H9 (cell line): Measurements from ENCODE around the gene RESP18. TPM values are rescaled to one million over a fixed set of nuclear protein-coding genes. Genes with fewer than 3 reads are reported as not detected.

Experiments
- DNase-seq: peaks from one replicate; pipeline ENCODE4 v3.0.0-alpha.2; 2017
- H2AFZ ChIP-seq: one replicate; pipeline ENCODE4 v1.6.1; 2013; ENCODE audit warnings: mild to moderate bottlenecking, low read length, control low read depth, moderate library complexity
- H2AK5ac ChIP-seq: 2 replicates; pipeline ENCODE4 v1.6.1; 2013; ENCODE audit warnings: low read length, control low read depth, mixed read lengths; ENCODE audit not compliant: insufficient read length
- H2BK120ac ChIP-seq: one replicate; pipeline ENCODE4 v1.6.1; 2013; ENCODE audit warnings: low read depth, mild to moderate bottlenecking, low read length, control low read depth, inconsistent platforms; ENCODE audit not compliant: poor library complexity, severe bottlenecking
- H2BK12ac ChIP-seq: 2 replicates; pipeline ENCODE4 v1.6.1; 2013; ENCODE audit warnings: low read length, control low read depth, mixed read lengths, low read depth; ENCODE audit not compliant: insufficient read length
- H2BK15ac ChIP-seq: 2 replicates; pipeline ENCODE4 v1.6.1; 2013; ENCODE audit warnings: low read depth, low read length, control low read depth
- H2BK20ac ChIP-seq: one replicate; pipeline ENCODE4 v1.6.1; 2013; ENCODE audit warnings: low read depth, mild to moderate bottlenecking, low read length, control low read depth, inconsistent platforms; ENCODE audit not compliant: poor library complexity, severe bottlenecking
- H2BK5ac ChIP-seq: 2 replicates; pipeline ENCODE4 v1.6.1; 2013; ENCODE audit warnings: low read length, control low read depth, mixed read lengths; ENCODE audit not compliant: insufficient read length
- H3K14ac ChIP-seq: 2 replicates; pipeline ENCODE4 v1.6.1; 2013; ENCODE audit warnings: low read length, control low read depth; ENCODE audit not compliant: insufficient read depth
- H3K18ac ChIP-seq: 2 replicates; pipeline ENCODE4 v1.6.1; 2013; ENCODE audit warnings: low read depth, mild to moderate bottlenecking, mixed read lengths, low read length, control low read depth; ENCODE audit not compliant: insufficient read length
- H3K23ac ChIP-seq: 2 replicates; pipeline ENCODE4 v1.6.1; 2013; ENCODE audit warnings: low read length, control low read depth, mixed read lengths, low read depth; ENCODE audit not compliant: insufficient read length
- H3K23me2 ChIP-seq: 2 replicates; pipeline ENCODE4 v1.6.1; 2013; ENCODE audit warnings: low read depth, mild to moderate bottlenecking, mixed read lengths, low read length, control low read depth; ENCODE audit not compliant: insufficient read length, poor library complexity, severe bottlenecking
- H3K27ac ChIP-seq: 2 replicates; pipeline ENCODE4 v1.5.1; 2013; ENCODE audit warnings: low read length, control low read depth, mixed read lengths, low read depth; ENCODE audit not compliant: insufficient read length
- H3K27me3 ChIP-seq: 2 replicates; pipeline ENCODE4 v1.6.1; 2013; ENCODE audit warnings: low read length, control low read depth, inconsistent platforms; ENCODE audit not compliant: insufficient read depth
- H3K4ac ChIP-seq: 2 replicates; pipeline ENCODE4 v1.6.1; 2013; ENCODE audit warnings: low read depth, mild to moderate bottlenecking, control low read depth, inconsistent platforms, low read length, moderate library complexity
- H3K4me1 ChIP-seq: 2 replicates; pipeline ENCODE4 v1.6.1; 2013; ENCODE audit warnings: low read length, control low read depth, inconsistent platforms; ENCODE audit not compliant: insufficient read depth
- H3K4me2 ChIP-seq: 2 replicates; pipeline ENCODE4 v1.6.1; 2013; ENCODE audit warnings: low read length, control low read depth, mixed read lengths; ENCODE audit not compliant: insufficient read length, insufficient read depth
- H3K56ac ChIP-seq: 2 replicates; pipeline ENCODE4 v1.6.1; 2013; ENCODE audit warnings: low read depth, mild to moderate bottlenecking, mixed read lengths, low read length, control low read depth; ENCODE audit not compliant: insufficient read length
- H3K79me1 ChIP-seq: 2 replicates; pipeline ENCODE4 v1.6.1; 2013; ENCODE audit warnings: low read depth, mild to moderate bottlenecking, moderate library complexity, low read length, control low read depth, inconsistent platforms; ENCODE audit not compliant: insufficient read depth, poor library complexity, severe bottlenecking
- H3K79me2 ChIP-seq: 2 replicates; pipeline ENCODE4 v1.6.1; 2013; ENCODE audit warnings: low read length, control low read depth, inconsistent platforms; ENCODE audit not compliant: insufficient read depth
- H3K9ac ChIP-seq: 2 replicates; pipeline ENCODE4 v1.6.1; 2013; ENCODE audit warnings: low read length, control low read depth, mixed read lengths; ENCODE audit not compliant: insufficient read length; ENCODE audit errors: extremely low read depth
- H3K9me3 ChIP-seq: one replicate; pipeline ENCODE4 v1.6.1; 2013; ENCODE audit warnings: low read depth, low read length, inconsistent platforms; ENCODE audit not compliant: control insufficient read depth
- H3T11ph ChIP-seq: one replicate; pipeline ENCODE4 v1.6.1; 2013; ENCODE audit warnings: mild to moderate bottlenecking, low read length, control low read depth, inconsistent platforms
- H4K20me1 ChIP-seq: one replicate; pipeline ENCODE4 v1.6.1; 2013; ENCODE audit not compliant: control insufficient read depth, insufficient read length, insufficient read depth
- H4K5ac ChIP-seq: 2 replicates; pipeline ENCODE4 v1.6.1; 2013; ENCODE audit warnings: low read depth, mild to moderate bottlenecking, mixed read lengths, low read length, control low read depth; ENCODE audit not compliant: insufficient read length
- H4K8ac ChIP-seq: replicated peaks from 2 replicates; pipeline ENCODE4 v1.6.1; 2013; ENCODE audit warnings: low read length, control low read depth, mixed read lengths, low read depth; ENCODE audit not compliant: insufficient read length
- H4K91ac ChIP-seq: 2 replicates; pipeline ENCODE4 v1.6.1; 2013; ENCODE audit warnings: low read depth, mild to moderate bottlenecking, moderate library complexity, mixed read lengths, low read length, control low read depth; ENCODE audit not compliant: insufficient read length
- H3K27ac Mint-ChIP-seq, 3 experiments: 2 replicates in 2 of 3; 3 replicates in 1 of 3; pipeline ENCODE4 v1.8.0; 2020 to 2021; ENCODE audit warnings: mixed read lengths in 3 of 3, mild to moderate bottlenecking in 1 of 3, moderate library complexity in 1 of 3
- H3K27me3 Mint-ChIP-seq: 2 replicates; pipeline ENCODE4 v1.8.0; 2021; ENCODE audit warnings: low read depth, mild to moderate bottlenecking, moderate library complexity, mixed read lengths
- H3K36me3 Mint-ChIP-seq, 3 experiments: 2 replicates in 2 of 3; 3 replicates in 1 of 3; pipeline ENCODE4 v1.8.0; 2020 to 2021; ENCODE audit warnings: low read depth in 3 of 3, mixed read lengths in 3 of 3; ENCODE audit not compliant: insufficient read depth in 1 of 3
- H3K4me1 Mint-ChIP-seq, 2 experiments: 2 replicates each; pipeline ENCODE4 v1.8.0; 2020; ENCODE audit warnings: mixed read lengths in 2 of 2
- H3K4me3 Mint-ChIP-seq, 2 experiments: 2 replicates in 1 of 2; 3 replicates in 1 of 2; pipeline ENCODE4 v1.8.0; 2020 to 2021; ENCODE audit warnings: mild to moderate bottlenecking in 2 of 2, mixed read lengths in 2 of 2, moderate library complexity in 1 of 2
- H3K9me3 Mint-ChIP-seq, 2 experiments: 2 replicates in 1 of 2; 3 replicates in 1 of 2; pipeline ENCODE4 v1.8.0; 2020; ENCODE audit warnings: mild to moderate bottlenecking in 2 of 2, mixed read lengths in 2 of 2, moderate library complexity in 1 of 2
- WGBS: extraction: QIAGEN DNeasy Blood & Tissue Kit; methylation state at CpG from one replicate; pipeline ENCODE4 v1.1.7; 2013; ENCODE audit warnings: missing lambda C conversion rate, low lambda C conversion rate, mixed read lengths; ENCODE audit not compliant: insufficient read length; ENCODE audit errors: extremely low coverage; 5-methylcytosine and 5-hydroxymethylcytosine counted together
- total RNA-seq: library from RNA; stranded (reverse); gene quantifications from 2 replicates; pipeline ENCODE4 v1.2.1, GENCODE V29; 2021
- TF ChIP-seq, protein P1 (sequence below): fragments of 200-600 bp; sonication (generic); conservative IDR thresholded peaks from 3 replicates; pipeline ENCODE4 v1.8.0; 2021; ENCODE audit warnings: antibody characterized with exemption, mild to moderate bottlenecking

Gene RESP18
- total RNA-seq, 1 experiment from 2014 or later: not detected

DNA sequence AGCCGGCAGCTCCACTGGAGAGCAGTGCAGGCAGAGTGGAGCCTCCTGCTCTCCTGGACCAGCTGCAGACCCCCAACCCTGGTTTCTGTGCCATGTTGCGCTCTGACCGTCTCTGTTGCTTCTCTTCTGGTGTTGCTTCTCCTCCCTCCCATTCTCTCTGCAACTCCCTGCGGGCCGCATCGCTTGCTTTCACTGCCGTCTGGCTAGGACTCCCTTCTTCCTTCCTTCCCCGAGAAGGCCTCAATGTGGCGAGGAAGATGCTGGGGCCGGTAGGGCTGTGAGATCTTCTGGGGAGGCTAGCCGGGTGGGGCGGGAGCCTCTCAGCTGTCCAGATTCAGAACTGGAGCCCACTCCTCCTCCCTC is 47.2 kb downstream of the RESP18 start:
- Histone ChIP-seq H3K9ac (no peak overlapping the region), H3K23ac (no peak overlapping the region), H3T11ph (no peak overlapping the region), H3K27me3 (no peaks in the 10 kb centered on the region), H2BK120ac (no peak overlapping the region), H3K4me1 (no peaks in the 10 kb centered on the region; the same call in 1 of the 2 replicates), H3K23me2 (no peaks in the 10 kb centered on the region), H3K9me3 (no peaks in the 10 kb centered on the region), H2AK5ac (no peak overlapping the region), H3K56ac (no peak overlapping the region), H2BK15ac (no peak overlapping the region), H4K8ac (no peak overlapping the region), H3K14ac (no peak overlapping the region), H3K18ac (no peak overlapping the region), H2BK5ac (no peak overlapping the region), H3K4ac (no peak overlapping the region), H2BK20ac (no peak overlapping the region), H2BK12ac (no peak overlapping the region), H4K5ac (no peak overlapping the region), H3K79me1 (no peaks in the 10 kb centered on the region), H2AFZ (no peak overlapping the region), H3K79me2 (no peaks in the 10 kb centered on the region), H4K91ac (no peak overlapping the region), H4K20me1 (no peaks in the 10 kb centered on the region), H3K4me2 (no peak overlapping the region), H3K27ac (no peak overlapping the region)
- TF ChIP-seq, protein P1, sequence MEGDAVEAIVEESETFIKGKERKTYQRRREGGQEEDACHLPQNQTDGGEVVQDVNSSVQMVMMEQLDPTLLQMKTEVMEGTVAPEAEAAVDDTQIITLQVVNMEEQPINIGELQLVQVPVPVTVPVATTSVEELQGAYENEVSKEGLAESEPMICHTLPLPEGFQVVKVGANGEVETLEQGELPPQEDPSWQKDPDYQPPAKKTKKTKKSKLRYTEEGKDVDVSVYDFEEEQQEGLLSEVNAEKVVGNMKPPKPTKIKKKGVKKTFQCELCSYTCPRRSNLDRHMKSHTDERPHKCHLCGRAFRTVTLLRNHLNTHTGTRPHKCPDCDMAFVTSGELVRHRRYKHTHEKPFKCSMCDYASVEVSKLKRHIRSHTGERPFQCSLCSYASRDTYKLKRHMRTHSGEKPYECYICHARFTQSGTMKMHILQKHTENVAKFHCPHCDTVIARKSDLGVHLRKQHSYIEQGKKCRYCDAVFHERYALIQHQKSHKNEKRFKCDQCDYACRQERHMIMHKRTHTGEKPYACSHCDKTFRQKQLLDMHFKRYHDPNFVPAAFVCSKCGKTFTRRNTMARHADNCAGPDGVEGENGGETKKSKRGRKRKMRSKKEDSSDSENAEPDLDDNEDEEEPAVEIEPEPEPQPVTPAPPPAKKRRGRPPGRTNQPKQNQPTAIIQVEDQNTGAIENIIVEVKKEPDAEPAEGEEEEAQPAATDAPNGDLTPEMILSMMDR: no peak
- Mint-ChIP-seq H3K36me3 (peaks cover 4 to 32% (median 17%) of the 10 kb centered on the region in 3 experiments; a peak in 6 of 7 replicates), H3K4me3 (no peak overlapping the region; a peak in 1 of 5 replicates), H3K4me1 (peaks cover 8 to 13% of the 10 kb centered on the region in 2 experiments), H3K27me3 (no peaks in the 10 kb centered on the region), H3K27ac (peak overlapping the region in 2 of 3 experiments; percentile 35 to 49; a peak in 2 of 7 replicates), H3K9me3 (no peaks in the 10 kb centered on the region)
- WGBS: no CpG with 5 or more reads among the region's 12 CpGs
- DNase-seq: no peak
